ENCODE results near the gene GAS2L3. TPM values are rescaled to one million over a fixed set of nuclear protein-coding genes. Genes with fewer than 3 reads are reported as not detected.

Gene GAS2L3
- total RNA-seq, 1 experiment from 2014 or later: 11.7 TPM

DNA sequence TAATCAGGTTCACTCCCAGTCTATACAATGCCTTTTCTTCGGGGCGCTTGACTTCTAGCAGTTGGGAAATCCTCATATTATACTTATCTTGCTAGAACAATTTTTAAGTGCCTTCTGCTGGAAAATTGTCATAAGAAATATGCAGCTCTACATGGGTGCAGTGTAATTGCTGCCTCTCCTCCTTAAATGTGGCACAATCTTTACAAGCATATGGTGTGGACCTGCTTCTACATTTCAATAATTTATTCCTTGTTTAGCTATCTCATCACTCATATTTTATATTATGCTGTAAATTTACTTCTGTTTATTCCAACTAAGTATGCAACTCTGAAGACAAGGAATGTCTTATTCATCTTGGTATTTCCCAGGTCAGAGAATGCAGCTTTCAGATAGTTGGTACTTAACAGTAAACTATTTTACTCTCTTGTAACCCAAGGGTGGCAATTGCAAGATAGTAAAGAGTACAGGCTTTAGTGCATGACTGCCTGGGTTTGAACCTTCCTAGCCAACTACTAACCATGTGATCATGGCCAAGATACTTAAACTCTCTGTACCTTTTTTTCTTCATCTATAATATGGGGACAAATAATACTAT lies 43.6 kb upstream of the GAS2L3 start:
- H2BK20ac ChIP-seq (ENCODE audit: low read depth, low read length, poor library complexity, severe bottlenecking): no peak overlapping the region
- no peak overlapping the region for H3K4me2 ChIP-seq (ENCODE audit: insufficient read depth, insufficient read length, low read length)
- no peak overlapping the region for H3K4ac ChIP-seq (ENCODE audit: low read depth, low read length)
- no peak overlapping the region for H2BK12ac ChIP-seq (ENCODE audit: insufficient read length, low read depth, low read length)
- WGBS (ENCODE audit: extremely low coverage, insufficient read length, low lambda C conversion rate): no CpG with 5 or more reads among the region's 2 CpGs
- H3K23ac ChIP-seq (ENCODE audit: insufficient read length, low read depth, low read length): no peak overlapping the region
- H3K27me3 ChIP-seq (ENCODE audit: insufficient read depth, low read length): no peaks in the 10 kb centered on the region
- Mint-ChIP-seq H3K9me3 (no peaks in the 10 kb centered on the region), H3K4me3 (no peak overlapping the region), H3K4me1 (peaks cover 16% of the 10 kb centered on the region in 2 experiments), H3K27ac (no peak overlapping the region), H3K27me3 (ENCODE audit: low read depth) (no peaks in the 10 kb centered on the region), H3K36me3 (ENCODE audit: insufficient read depth in 1 of 3, low read depth in 3 of 3) (no peaks in the 10 kb centered on the region)
- H4K8ac ChIP-seq (replicated peaks; ENCODE audit: insufficient read length, low read depth, low read length): no peak overlapping the region
- H3K27ac ChIP-seq (ENCODE audit: insufficient read length, low read depth, low read length): no peak overlapping the region
- no peaks in the 10 kb centered on the region for H3K79me2 ChIP-seq (ENCODE audit: insufficient read depth, low read length)
- no peak overlapping the region for H3K14ac ChIP-seq (ENCODE audit: insufficient read depth, low read length)
- H2BK120ac ChIP-seq (ENCODE audit: low read depth, low read length, poor library complexity, severe bottlenecking): no peak overlapping the region
- no peak overlapping the region for H4K5ac ChIP-seq (ENCODE audit: insufficient read length, low read depth, low read length)
- H2BK15ac ChIP-seq (ENCODE audit: low read depth, low read length): no peak overlapping the region
- no peak overlapping the region for H2AK5ac ChIP-seq (ENCODE audit: insufficient read length, low read length)
- H3K18ac ChIP-seq (ENCODE audit: insufficient read length, low read depth, low read length): no peak overlapping the region
- TF ChIP-seq, protein P1, sequence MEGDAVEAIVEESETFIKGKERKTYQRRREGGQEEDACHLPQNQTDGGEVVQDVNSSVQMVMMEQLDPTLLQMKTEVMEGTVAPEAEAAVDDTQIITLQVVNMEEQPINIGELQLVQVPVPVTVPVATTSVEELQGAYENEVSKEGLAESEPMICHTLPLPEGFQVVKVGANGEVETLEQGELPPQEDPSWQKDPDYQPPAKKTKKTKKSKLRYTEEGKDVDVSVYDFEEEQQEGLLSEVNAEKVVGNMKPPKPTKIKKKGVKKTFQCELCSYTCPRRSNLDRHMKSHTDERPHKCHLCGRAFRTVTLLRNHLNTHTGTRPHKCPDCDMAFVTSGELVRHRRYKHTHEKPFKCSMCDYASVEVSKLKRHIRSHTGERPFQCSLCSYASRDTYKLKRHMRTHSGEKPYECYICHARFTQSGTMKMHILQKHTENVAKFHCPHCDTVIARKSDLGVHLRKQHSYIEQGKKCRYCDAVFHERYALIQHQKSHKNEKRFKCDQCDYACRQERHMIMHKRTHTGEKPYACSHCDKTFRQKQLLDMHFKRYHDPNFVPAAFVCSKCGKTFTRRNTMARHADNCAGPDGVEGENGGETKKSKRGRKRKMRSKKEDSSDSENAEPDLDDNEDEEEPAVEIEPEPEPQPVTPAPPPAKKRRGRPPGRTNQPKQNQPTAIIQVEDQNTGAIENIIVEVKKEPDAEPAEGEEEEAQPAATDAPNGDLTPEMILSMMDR (conservative IDR thresholded peaks at IDR 0.05): no peak
- peaks cover 3% of the 10 kb centered on the region; the same call in 1 of the 2 replicates for H3K4me1 ChIP-seq (ENCODE audit: insufficient read depth, low read length)
- no peaks in the 10 kb centered on the region for H3K79me1 ChIP-seq (ENCODE audit: insufficient read depth, low read depth, low read length, poor library complexity, severe bottlenecking)
- H2BK5ac ChIP-seq (ENCODE audit: insufficient read length, low read length): no peak overlapping the region
- no peaks in the 10 kb centered on the region for H3K9me3 ChIP-seq (ENCODE audit: control insufficient read depth, low read depth, low read length)
- H2AFZ ChIP-seq (ENCODE audit: low read length): no peak overlapping the region
- no peak for DNase-seq
- H4K91ac ChIP-seq (ENCODE audit: insufficient read length, low read depth, low read length): no peak overlapping the region
- H4K20me1 ChIP-seq (ENCODE audit: control insufficient read depth, insufficient read depth, insufficient read length): no peaks in the 10 kb centered on the region
- no peaks in the 10 kb centered on the region for H3K23me2 ChIP-seq (ENCODE audit: insufficient read length, low read depth, low read length, poor library complexity, severe bottlenecking)
- no peak overlapping the region for H3T11ph ChIP-seq (ENCODE audit: low read length)
- H3K9ac ChIP-seq (ENCODE audit: extremely low read depth, insufficient read length, low read length): no peak overlapping the region
- no peak overlapping the region for H3K56ac ChIP-seq (ENCODE audit: insufficient read length, low read depth, low read length)

Data from H9 (cell line).